HCT116 (cell line): Measurements from ENCODE around the gene NGEF. TPM values are rescaled to one million over a fixed set of nuclear protein-coding genes. Genes with fewer than 3 reads are reported as not detected.

Experiments used
- ATAC-seq: fragments of 200-7000 bp; cut with Tn5 transposase; 2 replicates; pipeline ENCODE4 v1.9.1; 2020; ENCODE audit warnings: mild to moderate bottlenecking, moderate library complexity
- BruUV-seq: library from RNA; stranded (reverse); fragments of 400-500 nt; replicated peaks from 2 replicates; lab custom pipeline; 2021; lab: Mats Ljungman, UMichigan
- CTCF ChIA-PET: fragments of 300-600 bp; sonication (Branson Sonifier 250); formaldehyde crosslinking; loops from one replicate; lab custom pipeline; 2021; ENCODE audit warnings: antibody characterized with exemption; lab: Charles Lee
- POLR2A ChIA-PET: fragments of 300-600, 350-600 bp; sonication (Branson Sonifier 250); formaldehyde crosslinking; loops from one replicate; lab custom pipeline; 2021; ENCODE audit warnings: antibody characterized with exemption; lab: Charles Lee
- RAD21 ChIA-PET, 2 experiments: fragments of 300-600 bp; sonication (Branson Sonifier 250); formaldehyde crosslinking; loops; one replicate each; lab custom pipeline; 2023; ENCODE audit warnings: low total read pairs in 2 of 2; ENCODE audit not compliant: uncharacterized antibody in 2 of 2, unreplicated experiment in 2 of 2, low non-redundant PET in 1 of 2; lab: Charles Lee
- DNase-seq: peaks from one replicate; pipeline ENCODE4 v3.0.0-alpha.2; 2010; ENCODE audit warnings: low read depth, low spot score
- H2AFZ ChIP-seq: fragments of 200-600 bp; shearing (Covaris generic), sonication (generic); 2 replicates; pipeline ENCODE4 v1.6.1; 2017; ENCODE audit warnings: low read depth, mixed run types, mixed read lengths, antibody characterized with exemption, low read length; ENCODE audit not compliant: poor library complexity, severe bottlenecking
- H3K27ac ChIP-seq: 2 replicates; pipeline ENCODE4 v1.5.1; 2012; ENCODE audit warnings: low read depth, low read length
- H3K27me3 ChIP-seq: fragments of 200-600 bp; sonication (generic); 2 replicates; pipeline ENCODE4 v1.6.1; 2016; ENCODE audit warnings: mixed run types, low read length, mixed read lengths; ENCODE audit not compliant: insufficient read depth
- H3K36me3 ChIP-seq, 2 experiments: fragments of 200-500 bp in 1 of 2; fragments of 200-600 bp in 1 of 2; sonication (Bioruptor generic) in 1 of 2; sonication (generic) in 1 of 2; 2 replicates each; pipeline versions ENCODE4 v1.5.1 to v1.6.1; 2014 to 2016; ENCODE audit warnings: low read length in 2 of 2, inconsistent platforms in 1 of 2, mixed read lengths in 1 of 2, mixed run types in 1 of 2; ENCODE audit not compliant: insufficient read depth in 2 of 2, control insufficient read depth in 1 of 2
- H3K4me1 ChIP-seq, 2 experiments: fragments of 200-600 bp in 1 of 2; sonication (generic) in 1 of 2; 2 replicates each; pipeline versions ENCODE4 v1.5.1 to v1.6.1; 2012 to 2017; ENCODE audit warnings: low read length in 2 of 2, inconsistent platforms in 1 of 2, mild to moderate bottlenecking in 1 of 2, mixed read lengths in 1 of 2, mixed run types in 1 of 2, moderate library complexity in 1 of 2; ENCODE audit not compliant: insufficient read depth in 2 of 2, control insufficient read depth in 1 of 2
- H3K4me2 ChIP-seq: fragments of 200-600 bp; sonication (generic); 2 replicates; pipeline ENCODE4 v1.6.1; 2017; ENCODE audit warnings: mixed run types, low read length, mixed read lengths
- H3K4me3 ChIP-seq, 2 experiments: fragments of 200-600 bp in 1 of 2; sonication (generic) in 1 of 2; replicated peaks in 1 of 2; 2 replicates each; pipeline ENCODE4 v1.5.1; 2011 to 2016; ENCODE audit warnings: low read length in 2 of 2, control low read depth in 1 of 2, low read depth in 1 of 2, mild to moderate bottlenecking in 1 of 2, mixed read lengths in 1 of 2, mixed run types in 1 of 2
- H3K79me2 ChIP-seq: fragments of 200-600 bp; sonication (generic); 2 replicates; pipeline ENCODE4 v1.6.1; 2017; ENCODE audit warnings: mild to moderate bottlenecking, mixed run types, low read length, moderate library complexity, mixed read lengths; ENCODE audit not compliant: insufficient read depth
- H3K9ac ChIP-seq: fragments of 200-600 bp; sonication (generic); 2 replicates; pipeline ENCODE4 v1.6.1; 2016; ENCODE audit warnings: low read length, mixed read lengths
- H3K9me2 ChIP-seq: fragments of 200-600 bp; sonication (generic), shearing (Covaris generic); 2 replicates; pipeline ENCODE4 v1.6.1; 2017; ENCODE audit warnings: mixed run types, mild to moderate bottlenecking, moderate library complexity; ENCODE audit not compliant: insufficient read depth
- H3K9me3 ChIP-seq, 2 experiments: fragments of 200-500 bp in 1 of 2; fragments of 200-600 bp in 1 of 2; sonication (Bioruptor generic) in 1 of 2; sonication (generic) in 1 of 2; 2 replicates each; pipeline ENCODE4 v1.6.1; 2014 to 2017; ENCODE audit warnings: low read length in 2 of 2, mixed read lengths in 2 of 2, inconsistent platforms in 1 of 2, low read depth in 1 of 2, mild to moderate bottlenecking in 1 of 2, mixed run types in 1 of 2, moderate library complexity in 1 of 2; ENCODE audit not compliant: control insufficient read depth in 1 of 2, insufficient read depth in 1 of 2
- H4K20me1 ChIP-seq: fragments of 200-600 bp; sonication (generic), shearing (Covaris generic); 2 replicates; pipeline ENCODE4 v1.6.1; 2017; ENCODE audit warnings: mixed run types, mild to moderate bottlenecking, moderate library complexity; ENCODE audit not compliant: insufficient read depth
- CBX3 ChIP-seq: IDR thresholded peaks from 2 replicates; pipeline ENCODE4 v1.6.1; 2012; ENCODE audit warnings: low read depth
- CEBPB ChIP-seq: IDR thresholded peaks from 2 replicates; pipeline ENCODE4 v1.6.1; 2012; ENCODE audit warnings: low read depth
- CTCF ChIP-seq, 3 experiments: fragments of 200-600 bp in 1 of 3; sonication (generic) in 1 of 3; IDR thresholded peaks in 2 of 3; conservative IDR thresholded peaks in 1 of 3; 2 replicates each; pipeline ENCODE4 v1.5.1; 2012 to 2017; ENCODE audit warnings: low read depth in 2 of 3, low read length in 2 of 3, antibody characterized with exemption in 1 of 3, borderline replicate concordance in 1 of 3, control low read depth in 1 of 3, mild to moderate bottlenecking in 1 of 3, mixed read lengths in 1 of 3, mixed run types in 1 of 3, moderate library complexity in 1 of 3; ENCODE audit not compliant: insufficient read depth in 1 of 3
- EGR1 ChIP-seq: IDR thresholded peaks from 2 replicates; pipeline ENCODE4 v1.6.1; 2012; ENCODE audit warnings: low read depth
- ELF1 ChIP-seq: IDR thresholded peaks from 2 replicates; pipeline ENCODE4 v1.6.1; 2012; ENCODE audit warnings: low read depth, borderline replicate concordance
- JUND ChIP-seq: IDR thresholded peaks from 2 replicates; pipeline ENCODE4 v1.6.1; 2012
- POLR2A ChIP-seq: IDR thresholded peaks from 2 replicates; pipeline ENCODE4 v1.7.0; 2011; ENCODE audit warnings: borderline replicate concordance; ENCODE audit not compliant: insufficient read depth, insufficient read length; ENCODE audit errors: extremely low read depth
- POLR2AphosphoS5 ChIP-seq: IDR thresholded peaks from 2 replicates; pipeline ENCODE4 v1.6.1; 2011; ENCODE audit warnings: mild to moderate bottlenecking, low read depth, low read length, moderate library complexity
- RAD21 ChIP-seq: IDR thresholded peaks from 2 replicates; pipeline ENCODE4 v1.6.1; 2012; ENCODE audit warnings: low read depth, mild to moderate bottlenecking
- REST ChIP-seq: IDR thresholded peaks from 2 replicates; pipeline ENCODE4 v1.6.1; 2012; ENCODE audit warnings: low read depth
- SIN3A ChIP-seq: IDR thresholded peaks from 2 replicates; pipeline ENCODE4 v1.6.1; 2012; ENCODE audit warnings: low read depth
- SP1 ChIP-seq: IDR thresholded peaks from 2 replicates; pipeline ENCODE4 v1.6.1; 2012; ENCODE audit warnings: low read depth
- SRF ChIP-seq: IDR thresholded peaks from 2 replicates; pipeline ENCODE4 v1.6.1; 2012; ENCODE audit warnings: low read depth
- TCF7L2 ChIP-seq: IDR thresholded peaks from 2 replicates; pipeline ENCODE4 v1.7.0; 2011; ENCODE audit warnings: borderline replicate concordance, inconsistent platforms; ENCODE audit not compliant: insufficient read depth, insufficient read length; ENCODE audit errors: extremely low read depth
- YY1 ChIP-seq: IDR thresholded peaks from 2 replicates; pipeline ENCODE4 v1.6.1; 2011; ENCODE audit warnings: low read length, low read depth, moderate library complexity, mild to moderate bottlenecking; ENCODE audit not compliant: insufficient replicate concordance; ENCODE audit errors: extremely low read depth
- ZFX ChIP-seq: fragments of 450-650 bp; IDR thresholded peaks from 2 replicates; pipeline ENCODE4 v1.6.1; 2017
- ZNF274 ChIP-seq: fragments of 200-500 bp; sonication (Bioruptor generic); IDR thresholded peaks from 2 replicates; pipeline ENCODE4 v1.6.1; 2014; ENCODE audit warnings: mild to moderate bottlenecking, low read depth, low read length, inconsistent platforms
- intact Hi-C: fragments of 100-400 bp; cut with micrococcal nuclease; formaldehyde crosslinking; loops from 2 replicates; pipeline ENCODE4 v1.10.0; 2022
- total RNA-seq: library from RNA; stranded (reverse); gene quantifications from one replicate; pipeline ENCODE4 v1.2.1, GENCODE V29; 2021; ENCODE audit not compliant: unreplicated experiment
- TF ChIP-seq, protein P1 (sequence below): IDR thresholded peaks from 2 replicates; pipeline ENCODE4 v1.6.1; 2012

NGEF gene
- total RNA-seq, 1 experiment from 2014 or later, result 12.6 TPM

- Histone ChIP-seq H3K9ac (peak overlapping the region; percentile 58), H3K9me3 (no peaks in the 10 kb centered on the region), H3K27me3 (no peaks in the 10 kb centered on the region), H3K4me3 (peak overlapping the region; percentile 64), H2AFZ (peak overlapping the region; percentile 39), H3K9me2 (no peaks in the 10 kb centered on the region), H3K79me2 (no peaks in the 10 kb centered on the region), H3K27ac (peak overlapping the region; percentile 43; the same call in 1 of the 2 replicates), H4K20me1 (no peaks in the 10 kb centered on the region), H3K4me1 (peaks cover 15 to 34% of the 10 kb centered on the region in 2 experiments), H3K4me2 (peak overlapping the region; percentile 97), H3K36me3 (no peaks in the 10 kb centered on the region)
- ChIA-PET CTCF (interaction anchor here (1.5 kb wide), 1 partner anchor 138 kb away, joined by 6 read pairs; no protein-coding TSS in a partner anchor), RAD21 (interaction anchor here in 1 of 2 experiments (1.0 kb wide), 1 partner anchor 138 kb away, joined by 5 read pairs; no protein-coding TSS in a partner anchor), POLR2A (interaction anchor here (1.2 to 1.5 kb wide), 4 partner anchors 8 to 13 kb away, joined by 4 to 10 read pairs (median 6); no protein-coding TSS in a partner anchor)
- DNase-seq (no peak), ATAC-seq (peak; percentile 41)
- BruUV-seq, result TSS peak; percentile 62
- intact Hi-C loops, result loop anchor here (5.0 kb wide), 1 partner anchor 97 kb away; no protein-coding TSS in a partner anchor
- TF ChIP-seq YY1 (no peak), SP1 (no peak), JUND (no peak), EGR1 (no peak), REST (no peak), CTCF (IDR thresholded peaks at IDR 0.05 in 2 of 3, conservative IDR thresholded peaks at IDR 0.05 in 1 of 3; ENCODE audit: borderline replicate concordance in 1 of 3, insufficient read depth in 1 of 3, low read depth in 2 of 3, low read length in 2 of 3) (no peak), ZFX (no peak), RAD21 (no peak), CBX3 (no peak), SRF (no peak), SIN3A (no peak), ELF1 (no peak), POLR2AphosphoS5 (no peak), ZNF274 (no peak), CEBPB (no peak), POLR2A (no peak), TCF7L2 (no peak)
- TF ChIP-seq, protein P1, sequence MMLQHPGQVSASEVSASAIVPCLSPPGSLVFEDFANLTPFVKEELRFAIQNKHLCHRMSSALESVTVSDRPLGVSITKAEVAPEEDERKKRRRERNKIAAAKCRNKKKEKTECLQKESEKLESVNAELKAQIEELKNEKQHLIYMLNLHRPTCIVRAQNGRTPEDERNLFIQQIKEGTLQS, result no peak
Observed at GRCh38 chr2:232890536-232890895, 122.5 kb downstream of the NGEF start.
